HCT116 (cell line): ENCODE data around the gene ANKRD37. TPM values are rescaled to one million over a fixed set of nuclear protein-coding genes. Genes with fewer than 3 reads are reported as not detected.

Experiments
- ATAC-seq: fragments of 200-7000 bp; cut with Tn5 transposase; 2 replicates; pipeline ENCODE4 v1.9.1; 2020; ENCODE audit warnings: mild to moderate bottlenecking, moderate library complexity
- BruUV-seq: library from RNA; stranded (reverse); fragments of 400-500 nt; replicated peaks from 2 replicates; lab custom pipeline; 2021; lab: Mats Ljungman, UMichigan
- CTCF ChIA-PET: fragments of 300-600 bp; sonication (Branson Sonifier 250); formaldehyde crosslinking; loops from one replicate; lab custom pipeline; 2021; ENCODE audit warnings: antibody characterized with exemption; lab: Charles Lee
- POLR2A ChIA-PET: fragments of 300-600, 350-600 bp; sonication (Branson Sonifier 250); formaldehyde crosslinking; loops from one replicate; lab custom pipeline; 2021; ENCODE audit warnings: antibody characterized with exemption; lab: Charles Lee
- RAD21 ChIA-PET, 2 experiments: fragments of 300-600 bp; sonication (Branson Sonifier 250); formaldehyde crosslinking; loops; one replicate each; lab custom pipeline; 2023; ENCODE audit warnings: low total read pairs in 2 of 2; ENCODE audit not compliant: uncharacterized antibody in 2 of 2, unreplicated experiment in 2 of 2, low non-redundant PET in 1 of 2; lab: Charles Lee
- DNase-seq: peaks from one replicate; pipeline ENCODE4 v3.0.0-alpha.2; 2010; ENCODE audit warnings: low read depth, low spot score
- H2AFZ ChIP-seq: fragments of 200-600 bp; shearing (Covaris generic), sonication (generic); 2 replicates; pipeline ENCODE4 v1.6.1; 2017; ENCODE audit warnings: low read depth, mixed run types, mixed read lengths, antibody characterized with exemption, low read length; ENCODE audit not compliant: poor library complexity, severe bottlenecking
- H3K27ac ChIP-seq: 2 replicates; pipeline ENCODE4 v1.5.1; 2012; ENCODE audit warnings: low read depth, low read length
- H3K27me3 ChIP-seq: fragments of 200-600 bp; sonication (generic); 2 replicates; pipeline ENCODE4 v1.6.1; 2016; ENCODE audit warnings: mixed run types, low read length, mixed read lengths; ENCODE audit not compliant: insufficient read depth
- H3K36me3 ChIP-seq, 2 experiments: fragments of 200-500 bp in 1 of 2; fragments of 200-600 bp in 1 of 2; sonication (Bioruptor generic) in 1 of 2; sonication (generic) in 1 of 2; 2 replicates each; pipeline versions ENCODE4 v1.5.1 to v1.6.1; 2014 to 2016; ENCODE audit warnings: low read length in 2 of 2, inconsistent platforms in 1 of 2, mixed read lengths in 1 of 2, mixed run types in 1 of 2; ENCODE audit not compliant: insufficient read depth in 2 of 2, control insufficient read depth in 1 of 2
- H3K4me1 ChIP-seq, 2 experiments: fragments of 200-600 bp in 1 of 2; sonication (generic) in 1 of 2; 2 replicates each; pipeline versions ENCODE4 v1.5.1 to v1.6.1; 2012 to 2017; ENCODE audit warnings: low read length in 2 of 2, inconsistent platforms in 1 of 2, mild to moderate bottlenecking in 1 of 2, mixed read lengths in 1 of 2, mixed run types in 1 of 2, moderate library complexity in 1 of 2; ENCODE audit not compliant: insufficient read depth in 2 of 2, control insufficient read depth in 1 of 2
- H3K4me2 ChIP-seq: fragments of 200-600 bp; sonication (generic); 2 replicates; pipeline ENCODE4 v1.6.1; 2017; ENCODE audit warnings: mixed run types, low read length, mixed read lengths
- H3K4me3 ChIP-seq, 2 experiments: fragments of 200-600 bp in 1 of 2; sonication (generic) in 1 of 2; replicated peaks in 1 of 2; 2 replicates each; pipeline ENCODE4 v1.5.1; 2011 to 2016; ENCODE audit warnings: low read length in 2 of 2, control low read depth in 1 of 2, low read depth in 1 of 2, mild to moderate bottlenecking in 1 of 2, mixed read lengths in 1 of 2, mixed run types in 1 of 2
- H3K79me2 ChIP-seq: fragments of 200-600 bp; sonication (generic); 2 replicates; pipeline ENCODE4 v1.6.1; 2017; ENCODE audit warnings: mild to moderate bottlenecking, mixed run types, low read length, moderate library complexity, mixed read lengths; ENCODE audit not compliant: insufficient read depth
- H3K9ac ChIP-seq: fragments of 200-600 bp; sonication (generic); 2 replicates; pipeline ENCODE4 v1.6.1; 2016; ENCODE audit warnings: low read length, mixed read lengths
- H3K9me2 ChIP-seq: fragments of 200-600 bp; sonication (generic), shearing (Covaris generic); 2 replicates; pipeline ENCODE4 v1.6.1; 2017; ENCODE audit warnings: mixed run types, mild to moderate bottlenecking, moderate library complexity; ENCODE audit not compliant: insufficient read depth
- H3K9me3 ChIP-seq, 2 experiments: fragments of 200-500 bp in 1 of 2; fragments of 200-600 bp in 1 of 2; sonication (Bioruptor generic) in 1 of 2; sonication (generic) in 1 of 2; 2 replicates each; pipeline ENCODE4 v1.6.1; 2014 to 2017; ENCODE audit warnings: low read length in 2 of 2, mixed read lengths in 2 of 2, inconsistent platforms in 1 of 2, low read depth in 1 of 2, mild to moderate bottlenecking in 1 of 2, mixed run types in 1 of 2, moderate library complexity in 1 of 2; ENCODE audit not compliant: control insufficient read depth in 1 of 2, insufficient read depth in 1 of 2
- H4K20me1 ChIP-seq: fragments of 200-600 bp; sonication (generic), shearing (Covaris generic); 2 replicates; pipeline ENCODE4 v1.6.1; 2017; ENCODE audit warnings: mixed run types, mild to moderate bottlenecking, moderate library complexity; ENCODE audit not compliant: insufficient read depth
- ATF3 ChIP-seq: IDR thresholded peaks from 2 replicates; pipeline ENCODE4 v1.6.1; 2012
- CBX3 ChIP-seq: IDR thresholded peaks from 2 replicates; pipeline ENCODE4 v1.6.1; 2012; ENCODE audit warnings: low read depth
- CEBPB ChIP-seq: IDR thresholded peaks from 2 replicates; pipeline ENCODE4 v1.6.1; 2012; ENCODE audit warnings: low read depth
- EGR1 ChIP-seq: IDR thresholded peaks from 2 replicates; pipeline ENCODE4 v1.6.1; 2012; ENCODE audit warnings: low read depth
- ELF1 ChIP-seq: IDR thresholded peaks from 2 replicates; pipeline ENCODE4 v1.6.1; 2012; ENCODE audit warnings: low read depth, borderline replicate concordance
- JUND ChIP-seq: IDR thresholded peaks from 2 replicates; pipeline ENCODE4 v1.6.1; 2012
- MAX ChIP-seq: IDR thresholded peaks from 2 replicates; pipeline ENCODE4 v1.6.1; 2012
- RAD21 ChIP-seq: IDR thresholded peaks from 2 replicates; pipeline ENCODE4 v1.6.1; 2012; ENCODE audit warnings: low read depth, mild to moderate bottlenecking
- SIN3A ChIP-seq: IDR thresholded peaks from 2 replicates; pipeline ENCODE4 v1.6.1; 2012; ENCODE audit warnings: low read depth
- SRF ChIP-seq: IDR thresholded peaks from 2 replicates; pipeline ENCODE4 v1.6.1; 2012; ENCODE audit warnings: low read depth
- TCF7L2 ChIP-seq: IDR thresholded peaks from 2 replicates; pipeline ENCODE4 v1.7.0; 2011; ENCODE audit warnings: borderline replicate concordance, inconsistent platforms; ENCODE audit not compliant: insufficient read depth, insufficient read length; ENCODE audit errors: extremely low read depth
- YY1 ChIP-seq: IDR thresholded peaks from 2 replicates; pipeline ENCODE4 v1.6.1; 2011; ENCODE audit warnings: low read length, low read depth, moderate library complexity, mild to moderate bottlenecking; ENCODE audit not compliant: insufficient replicate concordance; ENCODE audit errors: extremely low read depth
- ZBTB33 ChIP-seq: IDR thresholded peaks from 2 replicates; pipeline ENCODE4 v1.6.1; 2011; ENCODE audit warnings: mild to moderate bottlenecking, low read length, moderate library complexity; ENCODE audit not compliant: insufficient replicate concordance; ENCODE audit errors: extremely low read depth
- ZFX ChIP-seq: fragments of 450-650 bp; IDR thresholded peaks from 2 replicates; pipeline ENCODE4 v1.6.1; 2017
- ZNF274 ChIP-seq: fragments of 200-500 bp; sonication (Bioruptor generic); IDR thresholded peaks from 2 replicates; pipeline ENCODE4 v1.6.1; 2014; ENCODE audit warnings: mild to moderate bottlenecking, low read depth, low read length, inconsistent platforms
- intact Hi-C: fragments of 100-400 bp; cut with micrococcal nuclease; formaldehyde crosslinking; loops from 2 replicates; pipeline ENCODE4 v1.10.0; 2022
- total RNA-seq: library from RNA; stranded (reverse); gene quantifications from one replicate; pipeline ENCODE4 v1.2.1, GENCODE V29; 2021; ENCODE audit not compliant: unreplicated experiment

The ANKRD37 gene
- total RNA-seq, 1 experiment from 2014 or later, result 29.9 TPM

GRCh38 chr4:185358959-185359358 lies 37.7 kb upstream of the ANKRD37 start:
- Histone ChIP-seq H2AFZ (no peak overlapping the region), H3K9me2 (no peaks in the 10 kb centered on the region), H3K4me3 (no peak overlapping the region), H3K79me2 (no peaks in the 10 kb centered on the region), H3K4me1 (peaks cover 0 to 8% of the 10 kb centered on the region in 2 experiments; a peak in 2 of 4 replicates), H3K4me2 (no peak overlapping the region), H3K9ac (no peak overlapping the region), H3K9me3 (no peaks in the 10 kb centered on the region), H3K36me3 (no peaks in the 10 kb centered on the region), H3K27ac (no peak overlapping the region), H4K20me1 (no peaks in the 10 kb centered on the region), H3K27me3 (no peaks in the 10 kb centered on the region)
- ChIA-PET CTCF (no interaction called here), POLR2A (no interaction called here), RAD21 (no interaction called here)
- ATAC-seq (no peak), DNase-seq (no peak)
- intact Hi-C loops, result no loop called here
- no TSS peak for BruUV-seq
- TF ChIP-seq EGR1 (no peak), CEBPB (no peak)

- Histone ChIP-seq H3K4me3 (no peak overlapping the region), H3K79me2 (no peaks in the 10 kb centered on the region), H2AFZ (no peak overlapping the region), H3K4me1 (peaks cover 0 to 8% of the 10 kb centered on the region in 2 experiments; a peak in 2 of 4 replicates), H4K20me1 (no peaks in the 10 kb centered on the region), H3K36me3 (no peaks in the 10 kb centered on the region), H3K9ac (no peak overlapping the region), H3K4me2 (no peak overlapping the region), H3K27me3 (no peaks in the 10 kb centered on the region), H3K27ac (no peak overlapping the region), H3K9me2 (no peaks in the 10 kb centered on the region), H3K9me3 (no peaks in the 10 kb centered on the region)
- ATAC-seq (no peak), DNase-seq (no peak)
- intact Hi-C loops, result no loop called here
- TF ChIP-seq RAD21, result no peak
- no peak for TF ChIP-seq ZFX
- TF ChIP-seq CBX3, result no peak
- no peak for TF ChIP-seq YY1
- TF ChIP-seq ATF3, result no peak
- TF ChIP-seq CEBPB, result no peak
- no peak for TF ChIP-seq MAX
- TF ChIP-seq SRF, result no peak
- TF ChIP-seq ZNF274, result no peak
- TF ChIP-seq JUND, result no peak
- no peak for TF ChIP-seq TCF7L2
- TF ChIP-seq SIN3A, result no peak
- no peak for TF ChIP-seq ELF1
- no peak for TF ChIP-seq ZBTB33
- RAD21 ChIA-PET, result no interaction called here
- no TSS peak for BruUV-seq
- CTCF ChIA-PET, result no interaction called here
- POLR2A ChIA-PET, result no interaction called here
These were observed 36.7 kb upstream of the ANKRD37 start for GRCh38 chr4:185359767-185360446.
